Liver (tissue), 3 donors: Measurements from ENCODE around the gene LSAMP.

Source experiments
- ATF3 ChIP-seq: IDR thresholded peaks from 2 replicates; pipeline ENCODE4 v1.6.1; 2016; ENCODE audit warnings: antibody characterized with exemption
- CTCF ChIP-seq: fragments of 150-350 bp; IDR thresholded peaks from 2 replicates; pipeline ENCODE4 v1.5.1; 2017; ENCODE audit warnings: improper control_type of control experiment, low read depth, low read length; ENCODE audit not compliant: missing input control
- EGR1 ChIP-seq, 2 donors: IDR thresholded peaks; 2 replicates each; pipeline ENCODE4 v1.6.1; 2016 to 2018; ENCODE audit warnings: antibody characterized with exemption in 2 of 2, low read depth in 2 of 2
- FOXA1 ChIP-seq: IDR thresholded peaks from 2 replicates; pipeline ENCODE4 v1.6.1; 2016; ENCODE audit warnings: antibody characterized with exemption
- GABPA ChIP-seq, 2 donors: IDR thresholded peaks in 1 of 2; conservative IDR thresholded peaks in 1 of 2; 2 replicates each; pipeline ENCODE4 v1.6.1; 2016; ENCODE audit warnings: antibody characterized with exemption in 2 of 2, mild to moderate bottlenecking in 1 of 2, moderate library complexity in 1 of 2
- JUND ChIP-seq, 2 donors: IDR thresholded peaks; 2 replicates each; pipeline ENCODE4 v1.6.1; 2016; ENCODE audit warnings: antibody characterized with exemption in 2 of 2
- MAX ChIP-seq: IDR thresholded peaks from 2 replicates; pipeline ENCODE4 v1.6.1; 2016; ENCODE audit warnings: antibody characterized with exemption
- RAD21 ChIP-seq, 2 donors: IDR thresholded peaks; 2 replicates each; pipeline ENCODE4 v1.6.1; 2016; ENCODE audit warnings: antibody characterized with exemption in 2 of 2, mild to moderate bottlenecking in 2 of 2
- REST ChIP-seq: IDR thresholded peaks from 2 replicates; pipeline ENCODE4 v1.6.1; 2016; ENCODE audit warnings: antibody characterized with exemption, mild to moderate bottlenecking
- SP1 ChIP-seq: IDR thresholded peaks from 2 replicates; pipeline ENCODE4 v1.6.1; 2018; ENCODE audit warnings: antibody characterized with exemption, mild to moderate bottlenecking
- TAF1 ChIP-seq: conservative IDR thresholded peaks from 2 replicates; pipeline ENCODE4 v1.6.1; 2016; ENCODE audit warnings: antibody characterized with exemption, mild to moderate bottlenecking
- YY1 ChIP-seq: IDR thresholded peaks from 2 replicates; pipeline ENCODE4 v1.6.1; 2016; ENCODE audit warnings: antibody characterized with exemption, mild to moderate bottlenecking
- ZBTB33 ChIP-seq: IDR thresholded peaks from 2 replicates; pipeline ENCODE4 v1.6.1; 2016; ENCODE audit warnings: antibody characterized with exemption
- donor health status: healthy.
- donor health status: healthy.

- TF ChIP-seq JUND (IDR thresholded peaks at IDR 0.05) (no peak), TAF1 (no peak), ATF3 (no peak), CTCF (no peak), FOXA1 (no peak), MAX (no peak), EGR1 (IDR thresholded peaks at IDR 0.05; ENCODE audit: low read depth in 2 of 2) (no peak), YY1 (no peak), REST (no peak), GABPA (IDR thresholded peaks at IDR 0.05 in 1 of 2, conservative IDR thresholded peaks at IDR 0.05 in 1 of 2) (no peak), SP1 (no peak), RAD21 (IDR thresholded peaks at IDR 0.05) (no peak), ZBTB33 (no peak)
Observed at GRCh38 chr3:115921711-115922110, 523.6 kb downstream of the LSAMP start.
